SK-N-SH (cell line): ENCODE data around the gene ARV1. TPM values are rescaled to one million over a fixed set of nuclear protein-coding genes. Genes with fewer than 3 reads are reported as not detected.

ENCODE experiments used
- CTCF ChIA-PET: fragments of 300-600, 350-600 bp; formaldehyde crosslinking; extraction: SDS; loops from one replicate; lab custom pipeline; 2021; lab: Yijun Ruan, JAX
- POLR2A ChIA-PET: fragments of 350-600 bp; sonication (Branson Sonifier 250); formaldehyde crosslinking; extraction: SDS; loops from one replicate; lab custom pipeline; 2020; ENCODE audit warnings: antibody characterized with exemption, inconsistent platforms; lab: Yijun Ruan, JAX
- DNase-seq: peaks from one replicate; pipeline ENCODE4 v3.0.0; 2012
- H2AFZ ChIP-seq: fragments of 200-600 bp; sonication (generic); 2 replicates; pipeline ENCODE4 v1.8.1; 2016; ENCODE audit warnings: antibody characterized with exemption, mild to moderate bottlenecking, low read depth
- H3F3A ChIP-seq: fragments of 200-600 bp; sonication (generic); replicated peaks from 2 replicates; pipeline ENCODE3; 2016; ENCODE audit warnings: antibody characterized with exemption, mild to moderate bottlenecking; ENCODE audit not compliant: insufficient read depth
- H3K27ac ChIP-seq, 2 experiments: fragments of 200-500 bp in 1 of 2; fragments of 200-600 bp in 1 of 2; sonication (Bioruptor generic) in 1 of 2; sonication (generic), shearing (Covaris generic) in 1 of 2; 2 replicates each; pipeline versions ENCODE4 v1.5.1 to v1.6.1; 2014 to 2016; ENCODE audit warnings: low read depth in 2 of 2, inconsistent platforms in 1 of 2, low read length in 1 of 2, mild to moderate bottlenecking in 1 of 2, mixed read lengths in 1 of 2
- H3K27me3 ChIP-seq: fragments of 200-600 bp; sonication (generic), shearing (Covaris generic); 2 replicates; pipeline ENCODE4 v1.6.1; 2016; ENCODE audit warnings: mixed run types; ENCODE audit not compliant: insufficient read depth
- H3K36me3 ChIP-seq, 2 experiments: fragments of 200-500 bp in 1 of 2; fragments of 200-600 bp in 1 of 2; sonication (Bioruptor generic) in 1 of 2; sonication (generic) in 1 of 2; replicated peaks in 1 of 2; 2 replicates each; pipeline versions ENCODE3 to v1.5.1; 2014 to 2016; ENCODE audit warnings: low read length in 1 of 2, mild to moderate bottlenecking in 1 of 2; ENCODE audit not compliant: insufficient read depth in 2 of 2, control insufficient read depth in 1 of 2
- H3K4me1 ChIP-seq, 2 experiments: fragments of 200-500 bp in 1 of 2; fragments of 200-600 bp in 1 of 2; sonication (Bioruptor generic) in 1 of 2; sonication (generic), shearing (Covaris generic) in 1 of 2; 2 replicates each; pipeline versions ENCODE4 v1.5.1 to v1.6.1; 2014 to 2016; ENCODE audit warnings: low read depth in 1 of 2, low read length in 1 of 2, mixed run types in 1 of 2; ENCODE audit not compliant: insufficient read depth in 2 of 2, control insufficient read depth in 1 of 2
- H3K4me2 ChIP-seq: fragments of 200-600 bp; sonication (generic), shearing (Covaris generic); 2 replicates; pipeline ENCODE4 v1.6.1; 2017; ENCODE audit warnings: mixed run types
- H3K4me3 ChIP-seq, 2 experiments: fragments of 200-500 bp in 1 of 2; fragments of 200-600 bp in 1 of 2; sonication (Bioruptor generic) in 1 of 2; sonication (generic), shearing (Covaris generic) in 1 of 2; 2 replicates each; pipeline versions ENCODE4 v1.5.1 to v1.8.1; 2014 to 2016; ENCODE audit warnings: low read depth in 2 of 2, inconsistent platforms in 1 of 2, low read length in 1 of 2, mild to moderate bottlenecking in 1 of 2, mixed read lengths in 1 of 2, moderate library complexity in 1 of 2
- H3K79me2 ChIP-seq: fragments of 200-600 bp; sonication (generic); 2 replicates; pipeline ENCODE4 v1.8.1; 2017; ENCODE audit warnings: mild to moderate bottlenecking; ENCODE audit not compliant: insufficient read depth
- H3K9ac ChIP-seq: fragments of 200-600 bp; sonication (generic); 2 replicates; pipeline ENCODE4 v1.6.1; 2017; ENCODE audit warnings: mixed run types
- H3K9me2 ChIP-seq: fragments of 200-600 bp; sonication (generic); 2 replicates; pipeline ENCODE4 v1.6.1; 2017; ENCODE audit warnings: mixed run types
- H3K9me3 ChIP-seq: fragments of 200-600 bp; sonication (generic); 2 replicates; pipeline ENCODE4 v1.6.1; 2017; ENCODE audit warnings: mixed run types, mild to moderate bottlenecking, moderate library complexity
- H4K20me1 ChIP-seq: fragments of 200-600 bp; sonication (generic); 2 replicates; pipeline ENCODE4 v1.6.1; 2017; ENCODE audit warnings: mild to moderate bottlenecking, mixed run types; ENCODE audit not compliant: insufficient read depth
- CHD2 ChIP-seq: fragments of 150-350 bp; IDR thresholded peaks from 2 replicates; pipeline ENCODE4 v1.6.1; 2018; ENCODE audit warnings: low read length; ENCODE audit not compliant: partially characterized antibody
- CTCF ChIP-seq: fragments of 200-600 bp; sonication (generic); IDR thresholded peaks from 2 replicates; pipeline ENCODE4 v1.6.1; 2017; ENCODE audit warnings: antibody characterized with exemption, mild to moderate bottlenecking, moderate library complexity
- FOSL2 ChIP-seq: IDR thresholded peaks from 2 replicates; pipeline ENCODE4 v1.4.0; 2012; ENCODE audit warnings: low read depth, mild to moderate bottlenecking, moderate library complexity, borderline replicate concordance
- GATA2 ChIP-seq: sonication (generic); formaldehyde crosslinking; IDR thresholded peaks from 2 replicates; pipeline ENCODE4 v1.5.0; 2020; ENCODE audit warnings: mild to moderate bottlenecking, missing genetic modification reagents
- JUND ChIP-seq: IDR thresholded peaks from 2 replicates; pipeline ENCODE4 v1.4.0; 2012
- MEF2A ChIP-seq: IDR thresholded peaks from 2 replicates; pipeline ENCODE4 v1.4.0; 2012; ENCODE audit warnings: low read depth, borderline replicate concordance
- RAD21 ChIP-seq: IDR thresholded peaks from 2 replicates; pipeline ENCODE4 v1.6.1; 2012; ENCODE audit warnings: mild to moderate bottlenecking, low read length
- RFX5 ChIP-seq: IDR thresholded peaks from 2 replicates; pipeline ENCODE4 v1.6.1; 2012; ENCODE audit warnings: mild to moderate bottlenecking, improper control_type of control experiment, low read length
- RXRA ChIP-seq: IDR thresholded peaks from 2 replicates; pipeline ENCODE4 v1.4.0; 2012; ENCODE audit warnings: low read depth, mild to moderate bottlenecking, borderline replicate concordance
- TCF12 ChIP-seq: IDR thresholded peaks from 2 replicates; pipeline ENCODE4 v1.4.0; 2012
- TEAD4 ChIP-seq: IDR thresholded peaks from 2 replicates; pipeline ENCODE4 v1.4.0; 2012; ENCODE audit warnings: mild to moderate bottlenecking, borderline replicate concordance; ENCODE audit not compliant: insufficient read depth
- WGBS: methylation state at CpG from one replicate; pipeline ENCODE4 v1.1.6; 2017; ENCODE audit warnings: low lambda C conversion rate; 5-methylcytosine and 5-hydroxymethylcytosine counted together
- polyA plus RNA-seq, 3 experiments: library from polyadenylated mRNA; depleted of rRNA; stranded (reverse); fragments of >200 nt; gene quantifications; 2 replicates each; pipeline ENCODE4 v1.2.3, GENCODE V29; 2012
- TF ChIP-seq, protein P1 (sequence below): IDR thresholded peaks from 2 replicates; pipeline ENCODE4; 2012
- TF ChIP-seq, protein P2 (sequence below): IDR thresholded peaks from 2 replicates; pipeline ENCODE4 v1.6.1; 2012; ENCODE audit warnings: mild to moderate bottlenecking, low read depth, low read length, moderate library complexity
- TF ChIP-seq, protein P3 (sequence below): fragments of 150-350 bp; IDR thresholded peaks from 2 replicates; pipeline ENCODE4 v1.6.1; 2016; ENCODE audit warnings: mild to moderate bottlenecking, low read depth, low read length

The ARV1 gene
- polyA plus RNA-seq, 1 of the 3 experiments (the other 2 are of a cell fraction), result 26.7 TPM

- no peaks in the 10 kb centered on the region for H3F3A ChIP-seq
- H3K4me3 ChIP-seq, result no peak overlapping the region
- no peak overlapping the region for H3K9ac ChIP-seq
- no peak overlapping the region for H2AFZ ChIP-seq
- H3K36me3 ChIP-seq, result peaks cover 4 to 26% of the 10 kb centered on the region in 2 experiments
- DNase-seq, result no peak
- H3K4me2 ChIP-seq, result no peak overlapping the region
- no peaks in the 10 kb centered on the region for H3K4me1 ChIP-seq
- H3K79me2 ChIP-seq, result no peaks in the 10 kb centered on the region
- no peaks in the 10 kb centered on the region for H3K27me3 ChIP-seq
- H4K20me1 ChIP-seq, result no peaks in the 10 kb centered on the region
- H3K9me2 ChIP-seq, result no peaks in the 10 kb centered on the region
- H3K9me3 ChIP-seq, result no peaks in the 10 kb centered on the region
- H3K27ac ChIP-seq, result no peak overlapping the region
- CTCF ChIA-PET, result interaction anchor here (1.0 to 2.0 kb wide), 2 partner anchors 21 to 40 kb away, joined by 3 to 4 read pairs; partner anchors contain the start of genes ARV1 and TTC13
- POLR2A ChIA-PET, result no interaction called here
- no peak for TF ChIP-seq GATA2
- TF ChIP-seq CTCF, result no peak
- no peak for TF ChIP-seq MEF2A
- no peak for TF ChIP-seq CHD2
- TF ChIP-seq, protein P1, sequence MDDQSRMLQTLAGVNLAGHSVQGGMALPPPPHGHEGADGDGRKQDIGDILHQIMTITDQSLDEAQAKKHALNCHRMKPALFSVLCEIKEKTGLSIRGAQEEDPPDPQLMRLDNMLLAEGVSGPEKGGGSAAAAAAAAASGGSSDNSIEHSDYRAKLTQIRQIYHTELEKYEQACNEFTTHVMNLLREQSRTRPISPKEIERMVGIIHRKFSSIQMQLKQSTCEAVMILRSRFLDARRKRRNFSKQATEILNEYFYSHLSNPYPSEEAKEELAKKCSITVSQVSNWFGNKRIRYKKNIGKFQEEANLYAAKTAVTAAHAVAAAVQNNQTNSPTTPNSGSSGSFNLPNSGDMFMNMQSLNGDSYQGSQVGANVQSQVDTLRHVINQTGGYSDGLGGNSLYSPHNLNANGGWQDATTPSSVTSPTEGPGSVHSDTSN, result no peak
- no peak for TF ChIP-seq RFX5
- TF ChIP-seq JUND, result no peak
- no peak for TF ChIP-seq TCF12
- TF ChIP-seq RAD21, result no peak
- TF ChIP-seq, protein P2, sequence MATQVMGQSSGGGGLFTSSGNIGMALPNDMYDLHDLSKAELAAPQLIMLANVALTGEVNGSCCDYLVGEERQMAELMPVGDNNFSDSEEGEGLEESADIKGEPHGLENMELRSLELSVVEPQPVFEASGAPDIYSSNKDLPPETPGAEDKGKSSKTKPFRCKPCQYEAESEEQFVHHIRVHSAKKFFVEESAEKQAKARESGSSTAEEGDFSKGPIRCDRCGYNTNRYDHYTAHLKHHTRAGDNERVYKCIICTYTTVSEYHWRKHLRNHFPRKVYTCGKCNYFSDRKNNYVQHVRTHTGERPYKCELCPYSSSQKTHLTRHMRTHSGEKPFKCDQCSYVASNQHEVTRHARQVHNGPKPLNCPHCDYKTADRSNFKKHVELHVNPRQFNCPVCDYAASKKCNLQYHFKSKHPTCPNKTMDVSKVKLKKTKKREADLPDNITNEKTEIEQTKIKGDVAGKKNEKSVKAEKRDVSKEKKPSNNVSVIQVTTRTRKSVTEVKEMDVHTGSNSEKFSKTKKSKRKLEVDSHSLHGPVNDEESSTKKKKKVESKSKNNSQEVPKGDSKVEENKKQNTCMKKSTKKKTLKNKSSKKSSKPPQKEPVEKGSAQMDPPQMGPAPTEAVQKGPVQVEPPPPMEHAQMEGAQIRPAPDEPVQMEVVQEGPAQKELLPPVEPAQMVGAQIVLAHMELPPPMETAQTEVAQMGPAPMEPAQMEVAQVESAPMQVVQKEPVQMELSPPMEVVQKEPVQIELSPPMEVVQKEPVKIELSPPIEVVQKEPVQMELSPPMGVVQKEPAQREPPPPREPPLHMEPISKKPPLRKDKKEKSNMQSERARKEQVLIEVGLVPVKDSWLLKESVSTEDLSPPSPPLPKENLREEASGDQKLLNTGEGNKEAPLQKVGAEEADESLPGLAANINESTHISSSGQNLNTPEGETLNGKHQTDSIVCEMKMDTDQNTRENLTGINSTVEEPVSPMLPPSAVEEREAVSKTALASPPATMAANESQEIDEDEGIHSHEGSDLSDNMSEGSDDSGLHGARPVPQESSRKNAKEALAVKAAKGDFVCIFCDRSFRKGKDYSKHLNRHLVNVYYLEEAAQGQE, result no peak
- TF ChIP-seq TEAD4, result no peak
- no peak for TF ChIP-seq FOSL2
- no peak for TF ChIP-seq RXRA
- TF ChIP-seq, protein P3, sequence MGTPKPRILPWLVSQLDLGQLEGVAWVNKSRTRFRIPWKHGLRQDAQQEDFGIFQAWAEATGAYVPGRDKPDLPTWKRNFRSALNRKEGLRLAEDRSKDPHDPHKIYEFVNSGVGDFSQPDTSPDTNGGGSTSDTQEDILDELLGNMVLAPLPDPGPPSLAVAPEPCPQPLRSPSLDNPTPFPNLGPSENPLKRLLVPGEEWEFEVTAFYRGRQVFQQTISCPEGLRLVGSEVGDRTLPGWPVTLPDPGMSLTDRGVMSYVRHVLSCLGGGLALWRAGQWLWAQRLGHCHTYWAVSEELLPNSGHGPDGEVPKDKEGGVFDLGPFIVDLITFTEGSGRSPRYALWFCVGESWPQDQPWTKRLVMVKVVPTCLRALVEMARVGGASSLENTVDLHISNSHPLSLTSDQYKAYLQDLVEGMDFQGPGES, result no peak
- WGBS, result 94% methylated on average over 4 of the region's 4 CpGs
Measured at GRCh38 chr1:230957580-230957989, 21.3 kb upstream of the ARV1 start.
